Erythroblast (primary cell): Measurements from ENCODE around the gene AOPEP.
"Not testable (repeated sequence)": the region's sequence is repeated elsewhere in the genome, so short reads cannot be mapped to it uniquely, and the experiment has no call there.

Source experiments
- DNase-seq, 2 experiments: peaks; one replicate each; lab custom pipeline; 2025; lab: John Stamatoyannopoulos, UW
- GATA1 ChIP-seq: IDR thresholded peaks from 2 replicates; pipeline ENCODE4 v1.6.1; 2011; ENCODE audit warnings: low read depth, mild to moderate bottlenecking, control low read depth, low read length, moderate library complexity
- POLR2A ChIP-seq: IDR thresholded peaks from 2 replicates; pipeline ENCODE4 v1.6.1; 2011; ENCODE audit warnings: mild to moderate bottlenecking, low read length

Gene AOPEP

GRCh38 chr9:94952565-94953373, 226.3 kb downstream of the AOPEP start:
- no peak for DNase-seq
- no peak for TF ChIP-seq GATA1
- TF ChIP-seq POLR2A: no peak

DNA sequence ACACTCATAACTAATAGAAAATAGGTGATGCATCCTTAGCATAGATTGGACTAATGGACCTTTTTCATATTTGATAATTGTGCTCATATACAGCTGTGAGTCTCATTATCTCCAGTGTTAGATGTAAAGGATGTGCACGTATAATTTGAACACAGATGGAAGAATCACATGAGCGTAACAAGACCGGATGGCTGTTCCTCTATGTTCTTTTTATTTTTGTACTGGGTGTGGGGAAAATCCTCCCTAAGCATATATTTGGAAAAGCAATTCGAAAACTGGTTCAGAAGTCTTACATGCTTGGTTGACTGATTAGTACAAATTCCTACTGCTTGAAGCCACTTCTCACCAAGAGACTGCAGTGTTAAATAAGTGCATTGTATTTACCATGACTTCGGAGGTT, 230.2 kb downstream of the AOPEP start:
- no peak for DNase-seq
- no peak for TF ChIP-seq POLR2A
- TF ChIP-seq GATA1: no peak

DNA sequence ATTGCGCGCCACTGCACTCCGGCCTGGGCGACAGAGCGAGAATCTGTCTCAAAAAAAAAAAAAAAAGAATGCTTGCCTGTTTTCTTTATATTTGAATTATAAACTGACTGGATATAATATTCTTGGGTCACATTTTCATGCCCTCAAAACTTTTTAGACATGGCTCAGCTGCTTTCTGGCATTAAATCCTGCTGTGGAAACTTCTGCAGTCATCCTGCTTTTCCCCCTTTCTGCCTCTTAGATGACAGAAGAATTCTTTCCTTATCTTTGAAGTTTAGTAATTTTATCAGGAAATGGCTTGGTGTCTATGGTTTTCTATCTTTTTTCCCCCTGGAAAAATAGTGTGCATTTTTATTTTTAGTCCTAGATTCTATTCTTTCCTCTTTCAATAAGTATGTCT, 234.5 kb downstream of the AOPEP start:
- TF ChIP-seq POLR2A (no peak), GATA1 (no peak)
- no peak for DNase-seq

- TF ChIP-seq GATA1 (no peak), POLR2A (no peak)
Measured at GRCh38 chr9:94961870-94962269, 235.4 kb downstream of the AOPEP start.

GRCh38 chr9:94965631-94966030, 239.1 kb downstream of the AOPEP start:
- DNase-seq: not testable (repeated sequence)

More at GRCh38 chr9:94961870-94962269, 235.4 kb downstream of the AOPEP start:
- no peak for DNase-seq

DNA sequence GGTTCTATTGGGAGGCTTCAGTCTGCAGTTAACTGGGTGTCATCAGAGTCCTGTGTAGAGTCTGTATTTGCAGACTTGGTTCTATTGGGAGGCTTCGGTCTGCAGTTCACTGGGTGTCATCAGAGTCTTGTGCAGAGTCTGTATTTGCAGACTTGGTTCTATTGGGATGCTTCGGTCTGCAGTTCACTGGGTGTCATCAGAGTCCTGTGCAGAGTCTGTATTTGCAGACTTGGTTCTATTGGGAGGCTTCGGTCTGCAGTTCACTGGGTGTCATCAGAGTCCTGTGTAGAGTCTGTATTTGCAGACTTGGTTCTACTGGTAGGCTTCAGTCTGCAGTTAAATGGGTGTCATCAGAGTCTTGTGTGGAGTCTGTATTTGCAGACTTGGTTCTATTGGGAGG, 239.5 kb downstream of the AOPEP start:
- DNase-seq: not testable (repeated sequence)

GRCh38 chr9:94967482-94967881, 241.0 kb downstream of the AOPEP start:
- TF ChIP-seq GATA1 (no peak), POLR2A (no peak)
- DNase-seq: no peak

GRCh38 chr9:94971378-94972131, 245.1 kb downstream of the AOPEP start:
- TF ChIP-seq GATA1 (no peak), POLR2A (no peak)
- DNase-seq: peak in 1 of 2 experiments; percentile 39

DNA sequence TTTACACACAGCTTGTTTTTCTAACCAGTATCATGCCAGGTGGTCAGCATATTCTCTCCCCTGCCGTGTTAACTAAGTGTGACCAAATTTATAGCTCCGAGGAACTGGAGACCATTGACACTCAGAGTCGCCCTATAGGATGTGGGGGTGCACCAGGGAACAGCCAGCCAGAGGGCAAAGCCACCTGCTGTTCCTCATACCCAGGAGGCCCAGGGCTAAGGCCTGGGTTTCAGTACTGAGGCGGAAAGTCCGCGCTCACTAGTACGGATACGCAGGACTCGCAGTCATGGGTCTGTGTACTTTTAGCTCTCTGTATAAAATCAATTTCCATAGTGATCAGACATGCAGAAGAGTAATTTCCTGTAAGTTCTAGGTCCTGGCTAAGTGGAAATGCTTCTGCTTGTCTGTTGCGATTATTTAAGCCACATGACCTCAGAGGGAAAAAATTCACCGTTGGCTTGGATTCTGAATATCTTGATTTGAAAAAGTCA, 247.0 kb downstream of the AOPEP start:
- no peak for DNase-seq
- no peak for TF ChIP-seq GATA1
- TF ChIP-seq POLR2A: no peak

- TF ChIP-seq POLR2A (no peak), GATA1 (no peak)
- DNase-seq: no peak
Measured at GRCh38 chr9:94974154-94974879, 247.8 kb downstream of the AOPEP start.

DNA sequence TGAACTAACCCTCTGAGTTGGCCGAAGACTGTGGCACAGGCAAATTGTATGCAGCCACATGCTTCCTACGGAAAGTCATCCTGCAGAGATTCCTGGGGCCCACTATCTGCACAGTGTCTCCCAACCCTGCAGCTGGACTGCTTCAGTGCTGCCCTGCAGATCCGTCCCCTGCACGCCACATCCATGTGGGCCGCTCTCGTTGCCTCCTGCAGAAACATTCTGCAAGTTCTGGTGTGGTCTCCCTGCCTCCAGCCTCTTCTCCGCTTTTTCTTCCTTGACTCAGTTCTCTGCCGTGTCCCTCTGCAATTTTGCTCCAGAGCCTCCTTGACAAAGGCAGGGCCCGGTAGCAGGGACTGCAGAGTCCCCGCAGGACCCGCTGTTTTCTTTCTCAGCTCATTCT, 249.0 kb downstream of the AOPEP start:
- no peak for DNase-seq
- TF ChIP-seq GATA1: no peak
- no peak for TF ChIP-seq POLR2A

DNA sequence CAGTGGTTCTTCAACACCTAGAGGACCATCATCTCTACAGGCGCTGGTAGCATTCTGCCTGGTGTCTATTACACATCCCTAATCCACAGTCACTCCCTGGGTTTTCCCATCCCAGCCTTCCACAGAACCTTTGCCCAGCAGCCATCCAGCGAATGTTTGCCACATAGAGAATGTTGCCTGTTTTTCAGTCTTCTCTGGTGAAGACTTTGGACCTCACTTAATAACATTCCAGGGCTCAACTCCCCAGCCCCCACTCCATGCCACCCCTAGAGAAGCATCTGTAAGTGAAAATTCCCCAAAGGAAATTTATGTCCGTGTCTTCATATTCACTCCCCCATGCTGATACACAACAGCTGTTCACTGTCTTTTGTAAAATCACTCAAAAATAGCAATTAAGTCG, 249.6 kb downstream of the AOPEP start:
- DNase-seq: no peak
- TF ChIP-seq POLR2A (no peak), GATA1 (no peak)

DNA sequence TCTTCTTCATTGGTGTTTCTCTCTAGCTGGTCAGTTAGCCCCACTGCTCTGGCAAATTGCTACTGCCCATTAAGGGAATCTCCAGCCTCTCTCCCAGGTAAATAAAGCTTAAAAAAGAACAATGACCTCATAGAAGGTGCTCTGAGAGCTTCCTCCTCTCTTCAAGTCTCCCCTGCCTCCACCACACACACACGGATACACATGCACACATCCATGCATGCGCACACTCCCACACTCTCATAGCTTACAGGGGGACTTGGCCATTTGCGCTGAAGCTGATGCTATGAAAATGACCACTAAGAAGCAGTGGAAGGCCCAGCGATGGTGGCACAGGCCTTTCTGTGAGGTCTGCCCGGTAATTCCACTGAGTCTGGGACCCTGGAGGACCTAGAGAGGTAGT, 250.9 kb downstream of the AOPEP start:
- no peak for TF ChIP-seq GATA1
- no peak for TF ChIP-seq POLR2A
- no peak for DNase-seq
